Calu3 (cell line): Measurements from ENCODE around the gene PAPLN. TPM values are rescaled to one million over a fixed set of nuclear protein-coding genes. Genes with fewer than 3 reads are reported as not detected.
"Not testable (repeated sequence)": the region's sequence is repeated elsewhere in the genome, so short reads cannot be mapped to it uniquely, and the experiment has no call there.

Source experiments
- BruUV-seq: library from RNA; stranded (reverse); fragments of 400-500 nt; replicated peaks from 2 replicates; lab custom pipeline; 2021; lab: Mats Ljungman, UMichigan
- CTCF ChIA-PET: fragments of 300-600 bp; sonication (Branson Sonifier 250); formaldehyde crosslinking; loops from one replicate; lab custom pipeline; 2022; ENCODE audit warnings: antibody characterized with exemption; lab: Charles Lee
- DNase-seq: peaks from one replicate; pipeline ENCODE4 v3.0.0; 2022
- H3K27ac Mint-ChIP-seq: one replicate; pipeline ENCODE4 v1.8.0; 2022; ENCODE audit warnings: mixed read lengths; ENCODE audit not compliant: unreplicated experiment
- H3K27me3 Mint-ChIP-seq: one replicate; pipeline ENCODE4 v1.8.0; 2022; ENCODE audit warnings: mixed read lengths; ENCODE audit not compliant: unreplicated experiment
- H3K36me3 Mint-ChIP-seq: one replicate; pipeline ENCODE4 v1.8.0; 2022; ENCODE audit warnings: mild to moderate bottlenecking, moderate library complexity, mixed read lengths; ENCODE audit not compliant: insufficient read depth, unreplicated experiment
- H3K4me1 Mint-ChIP-seq: one replicate; pipeline ENCODE4 v1.8.0; 2022; ENCODE audit warnings: mild to moderate bottlenecking, low read depth, mixed read lengths; ENCODE audit not compliant: unreplicated experiment
- H3K4me3 Mint-ChIP-seq: one replicate; pipeline ENCODE4 v1.8.0; 2022; ENCODE audit warnings: mild to moderate bottlenecking, low read depth, moderate library complexity, mixed read lengths; ENCODE audit not compliant: unreplicated experiment
- H3K9me3 Mint-ChIP-seq: one replicate; pipeline ENCODE4 v1.8.0; 2022; ENCODE audit warnings: low read depth, mixed read lengths; ENCODE audit not compliant: unreplicated experiment
- intact Hi-C: fragments of 100-400 bp; cut with micrococcal nuclease; formaldehyde crosslinking; loops from one replicate; pipeline ENCODE4 v1.10.0; 2022; ENCODE audit not compliant: unreplicated experiment
- total RNA-seq: library from RNA; stranded (reverse); gene quantifications from 2 replicates; pipeline ENCODE4 v1.2.3, GENCODE V29; 2022
- TF ChIP-seq, protein P1 (sequence below): fragments of 200-600 bp; IDR thresholded peaks from one replicate; pipeline ENCODE4 v1.8.0; 2022; ENCODE audit warnings: antibody characterized with exemption; ENCODE audit not compliant: unreplicated experiment

The PAPLN gene
- total RNA-seq, 1 experiment from 2014 or later = 0.17 TPM

- CTCF ChIA-PET = interaction anchor here (1.7 kb wide), 1 partner anchor 10 kb away, joined by 6 read pairs; no protein-coding TSS in a partner anchor
- H3K36me3 Mint-ChIP-seq = no peaks in the 10 kb centered on the region
- no peaks in the 10 kb centered on the region for H3K4me1 Mint-ChIP-seq
- TF ChIP-seq, protein P1, sequence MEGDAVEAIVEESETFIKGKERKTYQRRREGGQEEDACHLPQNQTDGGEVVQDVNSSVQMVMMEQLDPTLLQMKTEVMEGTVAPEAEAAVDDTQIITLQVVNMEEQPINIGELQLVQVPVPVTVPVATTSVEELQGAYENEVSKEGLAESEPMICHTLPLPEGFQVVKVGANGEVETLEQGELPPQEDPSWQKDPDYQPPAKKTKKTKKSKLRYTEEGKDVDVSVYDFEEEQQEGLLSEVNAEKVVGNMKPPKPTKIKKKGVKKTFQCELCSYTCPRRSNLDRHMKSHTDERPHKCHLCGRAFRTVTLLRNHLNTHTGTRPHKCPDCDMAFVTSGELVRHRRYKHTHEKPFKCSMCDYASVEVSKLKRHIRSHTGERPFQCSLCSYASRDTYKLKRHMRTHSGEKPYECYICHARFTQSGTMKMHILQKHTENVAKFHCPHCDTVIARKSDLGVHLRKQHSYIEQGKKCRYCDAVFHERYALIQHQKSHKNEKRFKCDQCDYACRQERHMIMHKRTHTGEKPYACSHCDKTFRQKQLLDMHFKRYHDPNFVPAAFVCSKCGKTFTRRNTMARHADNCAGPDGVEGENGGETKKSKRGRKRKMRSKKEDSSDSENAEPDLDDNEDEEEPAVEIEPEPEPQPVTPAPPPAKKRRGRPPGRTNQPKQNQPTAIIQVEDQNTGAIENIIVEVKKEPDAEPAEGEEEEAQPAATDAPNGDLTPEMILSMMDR = no peak
- DNase-seq = no peak
- H3K9me3 Mint-ChIP-seq = no peaks in the 10 kb centered on the region
- no TSS peak for BruUV-seq
- no peaks in the 10 kb centered on the region for H3K27me3 Mint-ChIP-seq
- intact Hi-C loops = no loop called here
- no peak overlapping the region for H3K4me3 Mint-ChIP-seq
- no peak overlapping the region for H3K27ac Mint-ChIP-seq
These were observed 68.2 kb downstream of the PAPLN start for GRCh38 chr14:73305499-73305898.

GRCh38 chr14:73307261-73307660 lies 70.0 kb downstream of the PAPLN start:
- intact Hi-C loops = no loop called here
- BruUV-seq = no TSS peak
- Mint-ChIP-seq H3K36me3 (no peaks in the 10 kb centered on the region), H3K4me1 (no peaks in the 10 kb centered on the region), H3K4me3 (no peak overlapping the region), H3K9me3 (no peaks in the 10 kb centered on the region), H3K27me3 (no peaks in the 10 kb centered on the region), H3K27ac (no peak overlapping the region)
- TF ChIP-seq, protein P1 = no peak
- DNase-seq = no peak
- CTCF ChIA-PET = no interaction called here

- H3K27ac Mint-ChIP-seq, H3K36me3 Mint-ChIP-seq, intact Hi-C loops, BruUV-seq, H3K4me1 Mint-ChIP-seq, CTCF ChIA-PET, H3K9me3 Mint-ChIP-seq, H3K27me3 Mint-ChIP-seq, DNase-seq, H3K4me3 Mint-ChIP-seq: not testable (repeated sequence)
These were observed 71.9 kb downstream of the PAPLN start for GRCh38 chr14:73309207-73309606.

- CTCF ChIA-PET = interaction anchor here (0.6 to 1.1 kb wide), 2 partner anchors 15 to 97 kb away, joined by 3 read pairs; no protein-coding TSS in a partner anchor
- peak overlapping the region; percentile 62 for H3K27ac Mint-ChIP-seq
These were observed 74.4 kb downstream of the PAPLN start for GRCh38 chr14:73311708-73312030.

DNA sequence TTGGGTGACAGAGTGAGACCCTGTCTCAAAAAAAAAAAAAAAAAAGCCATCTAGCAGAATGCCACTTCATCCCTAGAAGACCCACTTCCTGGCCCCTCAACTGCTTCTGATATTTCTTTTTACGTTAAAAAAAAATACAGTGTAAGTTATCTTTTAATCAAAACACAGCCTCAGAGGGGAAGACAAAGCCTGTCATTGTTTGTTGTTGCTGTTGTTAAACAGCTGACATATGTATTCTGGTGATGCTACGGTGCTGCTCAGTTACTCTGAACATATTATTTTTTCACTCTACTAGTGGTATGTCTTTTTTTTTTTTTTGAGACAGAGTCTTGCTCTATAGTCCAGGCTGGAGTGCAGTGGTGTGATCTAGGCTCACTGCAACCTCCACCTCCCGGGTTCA lies 75.4 kb downstream of the PAPLN start:
- Mint-ChIP-seq H3K36me3 (peaks cover 5% of the 10 kb centered on the region), H3K4me3 (no peak overlapping the region), H3K27me3 (no peaks in the 10 kb centered on the region), H3K27ac (no peak overlapping the region), H3K4me1 (no peaks in the 10 kb centered on the region), H3K9me3 (no peaks in the 10 kb centered on the region)
- intact Hi-C loops = no loop called here
- TF ChIP-seq, protein P1 = no peak
- DNase-seq = no peak
- CTCF ChIA-PET = interaction anchor here (1.1 kb wide), 1 partner anchor 16 kb away, joined by 3 read pairs; no protein-coding TSS in a partner anchor
- BruUV-seq = no TSS peak

More at GRCh38 chr14:73311708-73312030, 74.4 kb downstream of the PAPLN start:
- H3K9me3 Mint-ChIP-seq = no peaks in the 10 kb centered on the region
- intact Hi-C loops = no loop called here
- no peaks in the 10 kb centered on the region for H3K27me3 Mint-ChIP-seq
- no peaks in the 10 kb centered on the region for H3K4me1 Mint-ChIP-seq
- H3K36me3 Mint-ChIP-seq = peaks cover 5% of the 10 kb centered on the region
- H3K4me3 Mint-ChIP-seq = no peak overlapping the region
- BruUV-seq = no TSS peak
- no peak for DNase-seq
- TF ChIP-seq, protein P1 = no peak
